ENCODE results near the gene ZNF747.
"Not testable (repeated sequence)": the region's sequence is repeated elsewhere in the genome, so short reads cannot be mapped to it uniquely, and the experiment has no call there.

The ZNF747 gene

DNA sequence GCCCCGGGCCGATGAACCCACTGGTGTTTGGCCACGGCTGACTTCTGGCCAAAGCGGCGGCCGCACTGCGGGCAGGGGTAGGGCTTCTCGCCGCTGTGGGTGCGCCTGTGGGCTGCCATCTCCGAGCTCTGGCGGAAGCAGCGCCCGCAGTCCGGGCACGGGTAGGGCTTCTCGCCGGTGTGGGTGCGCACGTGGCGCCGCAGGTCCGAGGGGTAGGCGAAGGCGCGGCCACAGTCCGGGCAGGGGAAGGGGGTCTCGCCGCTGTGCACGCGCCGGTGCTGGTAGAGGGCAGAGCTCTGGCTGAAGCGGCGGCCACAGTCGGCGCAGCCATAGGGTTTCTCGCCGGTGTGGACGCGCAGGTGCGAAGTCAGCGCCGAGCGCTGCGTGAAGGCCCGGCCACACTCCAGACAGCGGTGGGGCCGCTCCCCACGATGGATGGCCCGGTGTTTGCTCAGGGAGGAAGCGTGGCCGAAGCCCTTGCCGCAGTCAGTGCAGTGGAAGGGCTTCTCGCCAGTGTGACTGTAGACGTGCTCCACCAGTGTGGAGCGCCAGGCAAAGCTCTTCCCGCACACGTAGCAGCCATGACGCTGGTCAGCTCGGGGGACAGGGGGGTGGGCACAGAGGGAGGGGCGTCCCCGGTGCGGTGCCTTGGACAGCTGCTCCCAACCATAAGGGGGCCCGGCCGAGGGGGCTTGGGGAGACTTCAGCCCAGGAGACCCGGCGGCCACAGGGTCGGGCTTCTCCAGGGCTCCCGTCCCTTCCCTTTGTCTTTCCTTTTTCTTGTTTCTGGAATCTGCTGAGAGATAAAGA is 20.9 kb upstream of the ZNF747 start:
- Histone ChIP-seq H3K4me1 (ENCODE audit: control insufficient read depth, insufficient read depth, low read length) (no peaks in the 10 kb centered on the region), H3K9ac (ENCODE audit: low read depth, low read length) (no peak overlapping the region), H3K36me3 (ENCODE audit: control insufficient read depth, insufficient read depth, low read length) (peaks cover 15% of the 10 kb centered on the region), H3K9me3 (ENCODE audit: control insufficient read depth, insufficient read depth, low read length) (no peaks in the 10 kb centered on the region), H3K4me3 (ENCODE audit: low read depth, low read length) (no peak overlapping the region), H3K27me3 (ENCODE audit: control insufficient read depth, insufficient read depth, low read length) (no peaks in the 10 kb centered on the region)

DNA sequence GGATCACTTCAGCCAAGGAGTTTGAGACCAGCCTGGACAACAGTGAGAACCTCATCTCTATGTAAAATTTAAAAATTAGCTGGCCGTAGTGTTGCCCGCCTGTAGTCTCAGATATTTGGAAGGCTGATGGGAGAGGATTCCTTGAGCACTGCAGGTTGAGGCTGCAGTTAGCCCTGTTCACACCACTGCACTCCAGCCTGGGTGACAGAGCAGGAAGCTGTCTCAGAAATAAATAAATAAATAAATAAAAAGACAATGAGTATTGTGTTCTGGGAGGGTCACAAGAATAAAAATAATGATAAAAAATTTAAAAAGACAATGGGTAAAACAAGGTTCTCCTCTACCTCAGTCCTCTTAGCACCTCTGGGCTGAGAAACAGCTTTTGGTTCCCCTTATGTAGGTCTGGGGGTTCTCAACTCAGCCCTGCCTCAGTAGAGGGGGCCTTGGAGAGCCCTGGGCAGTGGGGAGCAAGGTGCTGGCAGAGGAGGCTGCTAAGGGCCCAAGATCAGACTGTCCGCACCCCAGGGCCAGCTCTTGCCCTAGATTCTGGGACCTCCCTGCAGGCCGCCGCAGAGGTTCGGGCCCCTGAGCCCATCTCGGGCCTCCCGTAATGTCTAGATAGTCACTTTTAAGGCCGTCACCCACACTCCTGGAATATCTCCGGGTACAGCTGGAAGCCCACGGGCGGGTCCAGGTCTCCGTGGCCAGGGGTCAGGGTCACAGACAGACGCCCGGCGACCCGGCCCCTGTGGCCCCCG is 20.1 kb upstream of the ZNF747 start:
- Histone ChIP-seq H3K9ac (ENCODE audit: low read depth, low read length) (no peak overlapping the region), H3K27me3 (ENCODE audit: control insufficient read depth, insufficient read depth, low read length) (no peaks in the 10 kb centered on the region), H3K4me1 (ENCODE audit: control insufficient read depth, insufficient read depth, low read length) (no peaks in the 10 kb centered on the region), H3K4me3 (ENCODE audit: low read depth, low read length) (no peak overlapping the region), H3K36me3 (ENCODE audit: control insufficient read depth, insufficient read depth, low read length) (peaks cover 15% of the 10 kb centered on the region), H3K9me3 (ENCODE audit: control insufficient read depth, insufficient read depth, low read length) (no peaks in the 10 kb centered on the region)

DNA sequence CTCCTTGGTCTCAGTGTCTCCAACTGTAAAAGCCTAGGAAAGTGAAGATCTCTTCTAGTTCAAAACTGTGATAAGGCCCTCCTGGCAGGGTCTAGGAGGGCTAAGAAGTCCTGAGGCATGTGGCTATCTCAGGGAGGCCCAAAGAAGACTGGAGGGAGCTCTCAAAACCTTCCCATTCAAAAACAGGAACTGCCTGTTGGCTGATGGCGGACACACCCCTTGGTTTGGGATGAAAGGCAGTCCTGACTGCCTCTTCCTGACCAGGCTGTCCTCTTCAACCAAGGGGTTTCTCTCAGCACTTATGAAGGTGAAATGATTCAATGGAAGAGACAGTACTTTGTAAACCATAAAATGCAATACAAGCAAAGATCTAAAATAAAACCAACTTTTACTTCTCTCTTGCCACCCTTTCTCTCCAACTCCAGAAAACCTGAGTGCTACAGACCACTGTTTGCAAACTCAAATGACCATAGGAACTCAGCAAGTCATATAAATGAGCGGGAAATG is 18.8 kb upstream of the ZNF747 start:
- H3K9me3 ChIP-seq (ENCODE audit: control insufficient read depth, insufficient read depth, low read length), result no peaks in the 10 kb centered on the region
- peaks cover 15% of the 10 kb centered on the region for H3K36me3 ChIP-seq (ENCODE audit: control insufficient read depth, insufficient read depth, low read length)
- no peaks in the 10 kb centered on the region for H3K27me3 ChIP-seq (ENCODE audit: control insufficient read depth, insufficient read depth, low read length)
- H3K4me3 ChIP-seq (ENCODE audit: low read depth, low read length), result no peak overlapping the region
- peaks cover 4% of the 10 kb centered on the region for H3K4me1 ChIP-seq (ENCODE audit: control insufficient read depth, insufficient read depth, low read length)
- H3K9ac ChIP-seq (ENCODE audit: low read depth, low read length), result no peak overlapping the region

DNA sequence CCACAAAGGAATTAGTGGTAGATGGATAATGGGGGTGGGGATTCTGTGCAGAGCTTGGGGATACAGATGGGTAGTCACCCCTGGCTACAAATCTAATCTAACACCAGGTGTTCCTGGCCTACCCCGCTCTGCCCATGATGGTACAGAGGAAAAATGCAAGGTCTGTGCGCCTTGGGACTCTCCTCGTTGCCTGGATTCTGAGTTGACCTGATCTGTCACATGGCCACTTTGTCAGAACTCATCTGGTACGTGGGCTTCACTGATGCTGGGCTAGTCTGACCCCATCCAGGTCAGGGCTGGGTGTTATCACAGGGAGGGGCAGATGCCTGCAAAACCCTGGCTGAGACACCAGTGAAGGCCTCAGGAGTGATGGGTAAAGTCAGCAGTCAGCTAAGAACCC is 18.3 kb upstream of the ZNF747 start:
- peaks cover 15% of the 10 kb centered on the region for H3K36me3 ChIP-seq (ENCODE audit: control insufficient read depth, insufficient read depth, low read length)
- no peaks in the 10 kb centered on the region for H3K27me3 ChIP-seq (ENCODE audit: control insufficient read depth, insufficient read depth, low read length)
- no peak overlapping the region for H3K4me3 ChIP-seq (ENCODE audit: low read depth, low read length)
- H3K4me1 ChIP-seq (ENCODE audit: control insufficient read depth, insufficient read depth, low read length), result peaks cover 4% of the 10 kb centered on the region
- H3K9me3 ChIP-seq (ENCODE audit: control insufficient read depth, insufficient read depth, low read length), result no peaks in the 10 kb centered on the region
- no peak overlapping the region for H3K9ac ChIP-seq (ENCODE audit: low read depth, low read length)

DNA sequence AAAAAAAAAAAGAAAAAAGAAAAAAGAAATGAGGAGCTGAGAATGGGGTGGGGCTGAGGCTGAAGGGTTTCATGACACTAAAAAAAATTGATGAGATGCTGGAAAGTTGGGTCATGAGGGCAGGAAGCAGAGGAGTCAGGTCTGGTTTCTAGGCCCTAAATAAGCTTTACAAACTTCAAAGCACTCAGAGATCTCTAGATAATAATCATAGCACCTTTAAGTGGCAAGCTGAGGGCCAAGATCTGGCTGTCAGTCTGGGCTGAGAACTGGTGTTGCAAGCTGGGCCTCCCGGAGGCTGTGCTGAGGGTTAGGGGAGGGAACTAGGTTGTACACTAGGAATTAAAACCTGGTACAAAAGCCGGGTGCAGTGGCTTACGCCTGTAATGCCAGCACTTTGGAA is 17.1 kb upstream of the ZNF747 start:
- Histone ChIP-seq H3K9me3 (ENCODE audit: control insufficient read depth, insufficient read depth, low read length) (no peaks in the 10 kb centered on the region), H3K4me1 (ENCODE audit: control insufficient read depth, insufficient read depth, low read length) (peaks cover 7% of the 10 kb centered on the region), H3K27me3 (ENCODE audit: control insufficient read depth, insufficient read depth, low read length) (no peaks in the 10 kb centered on the region), H3K9ac (ENCODE audit: low read depth, low read length) (no peak overlapping the region), H3K4me3 (ENCODE audit: low read depth, low read length) (no peak overlapping the region), H3K36me3 (ENCODE audit: control insufficient read depth, insufficient read depth, low read length) (peaks cover 15% of the 10 kb centered on the region)

DNA sequence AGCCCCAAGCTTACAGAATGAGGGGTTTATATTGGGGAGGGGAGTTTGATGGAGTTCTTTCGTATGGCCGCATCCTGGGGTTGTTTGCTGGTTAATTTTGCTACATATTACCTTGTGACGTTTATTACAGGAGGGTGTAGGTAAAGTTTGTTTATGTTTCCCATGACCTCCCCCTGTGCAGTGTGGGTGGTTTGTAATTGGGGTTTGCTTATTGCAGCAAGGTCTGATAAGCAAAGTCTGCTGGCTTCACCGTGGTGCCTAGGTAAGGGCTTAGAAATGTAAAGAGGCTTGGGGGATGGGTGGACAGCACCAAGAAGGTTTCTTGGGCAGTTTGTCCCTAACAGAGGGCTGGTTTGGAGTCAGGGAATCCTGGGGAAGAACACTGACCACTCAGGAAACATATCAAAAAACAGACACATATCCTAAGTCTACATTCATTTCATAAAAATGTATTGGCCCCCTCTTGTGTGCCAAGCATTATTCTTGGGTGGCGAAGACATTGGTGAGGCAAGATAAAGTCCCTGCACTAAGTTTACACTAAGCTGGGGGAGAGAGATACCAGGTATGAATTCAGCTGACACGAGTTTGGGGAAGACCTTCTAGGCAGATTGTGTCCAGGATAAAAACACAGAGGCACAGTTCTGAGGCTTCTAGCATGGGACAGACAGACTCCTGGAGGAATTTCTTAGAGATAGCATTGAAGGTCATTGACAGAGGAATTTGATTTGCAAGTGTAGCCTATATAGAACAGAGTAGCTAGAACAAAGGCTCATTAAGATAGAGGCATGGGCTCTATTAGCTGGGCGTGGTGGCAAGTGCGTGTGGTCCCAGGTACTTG is 14.0 kb upstream of the ZNF747 start:
- peak overlapping the region; percentile 10 for H3K4me3 ChIP-seq (ENCODE audit: low read depth, low read length)
- no peaks in the 10 kb centered on the region for H3K36me3 ChIP-seq (ENCODE audit: control insufficient read depth, insufficient read depth, low read length)
- no peak overlapping the region for H3K9ac ChIP-seq (ENCODE audit: low read depth, low read length)
- H3K4me1 ChIP-seq (ENCODE audit: control insufficient read depth, insufficient read depth, low read length), result peaks cover 7% of the 10 kb centered on the region
- no peaks in the 10 kb centered on the region for H3K27me3 ChIP-seq (ENCODE audit: control insufficient read depth, insufficient read depth, low read length)
- H3K9me3 ChIP-seq (ENCODE audit: control insufficient read depth, insufficient read depth, low read length), result no peaks in the 10 kb centered on the region

DNA sequence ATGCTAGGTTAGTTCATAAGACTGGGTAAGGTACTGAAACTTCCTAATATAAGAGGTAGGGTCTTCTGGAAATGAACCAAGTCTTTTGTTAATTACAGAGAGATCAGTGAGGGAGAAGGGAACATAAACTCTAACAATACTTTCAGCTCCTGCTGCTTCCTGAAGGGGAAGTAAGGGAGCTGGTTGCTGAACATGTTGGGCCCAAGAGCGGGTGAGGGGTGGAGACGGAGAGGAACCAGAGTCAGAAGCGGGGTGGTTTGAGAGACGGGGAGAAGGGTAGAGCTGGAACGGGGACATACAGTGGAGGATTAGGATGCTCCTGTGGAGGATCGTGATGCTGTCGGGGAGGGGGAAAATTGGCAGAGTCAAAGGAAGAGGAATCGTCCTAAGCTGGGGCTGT is 11.5 kb upstream of the ZNF747 start:
- Histone ChIP-seq H3K4me1 (ENCODE audit: control insufficient read depth, insufficient read depth, low read length) (peaks cover 14% of the 10 kb centered on the region), H3K9ac (ENCODE audit: low read depth, low read length) (no peak overlapping the region), H3K27me3 (ENCODE audit: control insufficient read depth, insufficient read depth, low read length) (no peaks in the 10 kb centered on the region), H3K36me3 (ENCODE audit: control insufficient read depth, insufficient read depth, low read length) (no peaks in the 10 kb centered on the region), H3K9me3 (ENCODE audit: control insufficient read depth, insufficient read depth, low read length) (no peaks in the 10 kb centered on the region), H3K4me3 (ENCODE audit: low read depth, low read length) (no peak overlapping the region)

DNA sequence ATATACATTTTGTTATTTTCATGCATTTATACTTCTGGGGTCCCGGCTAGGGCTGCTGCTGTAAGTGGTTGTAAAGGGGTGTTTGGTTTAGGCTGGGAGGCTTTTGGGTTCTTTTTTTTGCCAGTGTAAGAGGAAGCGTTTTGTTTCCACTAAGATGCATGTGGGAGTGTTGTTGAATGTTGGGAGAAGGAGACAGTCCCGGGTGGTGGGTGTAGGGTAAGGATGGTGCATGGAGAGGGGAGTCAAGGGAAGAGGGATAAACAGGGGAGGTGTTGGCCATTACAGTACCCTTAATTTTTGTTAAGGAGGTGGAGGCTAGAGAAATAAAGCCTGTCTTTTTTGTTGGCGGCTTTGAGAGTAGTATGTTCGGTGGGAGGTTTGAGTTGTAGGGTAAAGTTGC is 8.4 kb upstream of the ZNF747 start:
- no peak overlapping the region for H3K4me3 ChIP-seq (ENCODE audit: low read depth, low read length)
- H3K9ac ChIP-seq (ENCODE audit: low read depth, low read length), result no peak overlapping the region
- no peaks in the 10 kb centered on the region for H3K27me3 ChIP-seq (ENCODE audit: control insufficient read depth, insufficient read depth, low read length)
- peaks cover 10% of the 10 kb centered on the region for H3K4me1 ChIP-seq (ENCODE audit: control insufficient read depth, insufficient read depth, low read length)
- no peaks in the 10 kb centered on the region for H3K36me3 ChIP-seq (ENCODE audit: control insufficient read depth, insufficient read depth, low read length)
- no peaks in the 10 kb centered on the region for H3K9me3 ChIP-seq (ENCODE audit: control insufficient read depth, insufficient read depth, low read length)

DNA sequence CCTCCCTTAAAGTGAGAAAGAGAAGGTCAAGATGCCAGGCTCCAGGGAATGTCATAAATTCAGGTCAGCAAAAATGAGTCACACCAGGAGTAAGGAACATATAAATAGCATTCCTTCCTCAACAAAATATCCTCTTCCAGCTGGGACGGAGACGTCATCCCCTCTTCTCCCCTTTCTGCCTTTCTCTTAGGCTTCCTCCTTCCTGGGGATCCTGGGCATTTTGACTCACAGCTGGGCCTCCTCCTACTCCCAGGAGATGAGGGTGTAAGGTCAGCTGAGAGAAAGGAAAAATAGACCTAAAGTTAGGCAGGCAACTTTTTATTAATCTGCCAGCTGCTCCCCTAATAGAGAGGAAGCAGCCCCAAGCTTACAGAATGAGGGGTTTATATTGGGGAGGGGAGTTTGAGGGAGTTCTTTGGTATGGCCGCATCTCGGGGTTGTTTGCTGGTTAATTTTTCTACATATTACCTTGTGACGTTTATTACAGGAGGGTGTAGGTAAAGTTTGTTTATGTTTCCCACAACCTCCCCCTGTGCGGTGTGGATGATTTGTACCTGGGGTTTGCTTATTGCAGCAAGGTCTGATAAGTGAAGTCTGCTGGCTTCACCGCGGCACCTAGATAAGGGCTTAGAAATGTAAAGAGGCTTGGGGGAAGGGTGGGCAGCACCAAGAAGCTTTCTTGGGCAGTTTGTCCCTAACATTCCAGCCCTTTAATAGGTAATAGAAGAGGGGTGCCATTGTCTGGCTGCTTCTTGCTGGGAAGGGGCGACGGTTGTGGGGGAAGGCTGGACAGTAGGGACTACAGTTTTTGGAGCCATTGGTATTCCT is 7.1 kb upstream of the ZNF747 start:
- H3K9me3 ChIP-seq (ENCODE audit: control insufficient read depth, insufficient read depth, low read length), result no peaks in the 10 kb centered on the region
- no peak overlapping the region for H3K4me3 ChIP-seq (ENCODE audit: low read depth, low read length)
- no peaks in the 10 kb centered on the region for H3K36me3 ChIP-seq (ENCODE audit: control insufficient read depth, insufficient read depth, low read length)
- no peaks in the 10 kb centered on the region for H3K27me3 ChIP-seq (ENCODE audit: control insufficient read depth, insufficient read depth, low read length)
- no peak overlapping the region for H3K9ac ChIP-seq (ENCODE audit: low read depth, low read length)
- peaks cover 7% of the 10 kb centered on the region for H3K4me1 ChIP-seq (ENCODE audit: control insufficient read depth, insufficient read depth, low read length)

DNA sequence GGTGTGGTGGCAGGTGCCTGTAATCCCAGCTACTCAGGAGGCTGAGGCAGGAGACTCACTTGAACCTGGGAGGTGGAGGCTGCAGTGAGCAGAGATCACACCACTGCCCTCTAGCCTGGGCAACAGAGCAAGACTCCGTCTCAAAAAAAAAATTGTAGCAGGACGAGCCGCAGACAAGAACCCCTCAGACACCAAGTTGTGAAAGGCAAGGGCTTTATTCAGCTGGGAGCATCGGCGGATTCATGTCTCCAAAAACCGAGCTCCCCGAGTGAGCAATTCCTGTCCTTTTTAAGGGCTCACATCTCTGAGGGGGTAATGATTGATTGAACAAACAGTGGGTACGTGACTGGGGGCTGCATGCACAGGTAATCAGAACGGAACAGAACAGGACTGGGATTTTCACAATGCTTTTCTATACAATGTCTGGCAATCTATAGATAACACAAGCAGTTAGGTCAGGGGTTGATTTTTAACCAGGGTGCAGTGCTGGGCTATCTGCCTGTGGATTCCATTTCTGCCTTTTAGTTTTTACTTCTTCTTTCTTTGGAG is 6.3 kb upstream of the ZNF747 start:
- H3K4me3 ChIP-seq (ENCODE audit: low read depth, low read length); H3K4me1 ChIP-seq (ENCODE audit: control insufficient read depth, insufficient read depth, low read length); H3K36me3 ChIP-seq (ENCODE audit: control insufficient read depth, insufficient read depth, low read length); H3K9ac ChIP-seq (ENCODE audit: low read depth, low read length); H3K9me3 ChIP-seq (ENCODE audit: control insufficient read depth, insufficient read depth, low read length); H3K27me3 ChIP-seq (ENCODE audit: control insufficient read depth, insufficient read depth, low read length): not testable (repeated sequence)
